HG03060 (cell line): ENCODE measurements around the gene NT5C3A.
"Not testable (repeated sequence)": the region's sequence is repeated elsewhere in the genome, so short reads cannot be mapped to it uniquely, and the experiment has no call there.

Experiments used
- ATAC-seq: cut with Tn5 transposase; IDR thresholded peaks from one replicate; pipeline ENCODE4 v1.9.1; 2021; ENCODE audit warnings: low read depth, moderate number of reproducible peaks; ENCODE audit not compliant: unreplicated experiment

Gene NT5C3A

GRCh38 chr7:33043501-33044400, 18.8 kb downstream of the NT5C3A start:
- ATAC-seq, result no peak

- ATAC-seq, result no peak
These were observed 20.7 kb downstream of the NT5C3A start for GRCh38 chr7:33041631-33042428.

GRCh38 chr7:33040803-33041516, 21.6 kb downstream of the NT5C3A start:
- peak; percentile 91 for ATAC-seq

- ATAC-seq, result no peak
These were observed 22.7 kb downstream of the NT5C3A start for GRCh38 chr7:33039903-33040292.

- no peak for ATAC-seq
These were observed 23.2 kb downstream of the NT5C3A start for GRCh38 chr7:33039257-33039902.

GRCh38 chr7:33038639-33039038, 23.9 kb downstream of the NT5C3A start:
- no peak for ATAC-seq

GRCh38 chr7:33035776-33036175, 26.8 kb downstream of the NT5C3A start:
- ATAC-seq, result no peak

GRCh38 chr7:33024189-33024757, 38.3 kb downstream of the NT5C3A start:
- no peak for ATAC-seq

- no peak for ATAC-seq
These were observed 50.2 kb downstream of the NT5C3A start for GRCh38 chr7:33012364-33012763.

- ATAC-seq, result no peak
These were observed 52.8 kb downstream of the NT5C3A start for GRCh38 chr7:33009734-33010133.

- ATAC-seq, result not testable (repeated sequence)
These were observed 56.9 kb downstream of the NT5C3A start for GRCh38 chr7:33005690-33006089.

- ATAC-seq, result not testable (repeated sequence)
These were observed 57.4 kb downstream of the NT5C3A start for GRCh38 chr7:33005193-33005592.

GRCh38 chr7:33004104-33004616, 58.4 kb downstream of the NT5C3A start:
- not testable (repeated sequence) for ATAC-seq

GRCh38 chr7:33003111-33003510, 59.5 kb downstream of the NT5C3A start:
- ATAC-seq, result not testable (repeated sequence)

- not testable (repeated sequence) for ATAC-seq
These were observed 63.2 kb downstream of the NT5C3A start for GRCh38 chr7:32999380-32999779.

GRCh38 chr7:32998361-32999171, 64.0 kb downstream of the NT5C3A start:
- ATAC-seq, result not testable (repeated sequence)

GRCh38 chr7:32997956-32998355, 64.6 kb downstream of the NT5C3A start:
- ATAC-seq, result not testable (repeated sequence)

- not testable (repeated sequence) for ATAC-seq
These were observed 69.8 kb downstream of the NT5C3A start for GRCh38 chr7:32992750-32993149.
